NB4 (cell line): Measurements from ENCODE around the gene CNTN5.

Experiments
- DNase-seq: peaks from one replicate; pipeline ENCODE4 v3.0.0; 2010; ENCODE audit warnings: low read depth
- H3K4me3 ChIP-seq: one replicate; pipeline ENCODE4 v1.5.1; 2011; ENCODE audit warnings: mild to moderate bottlenecking, low read depth, low read length, moderate library complexity
- CTCF ChIP-seq: IDR thresholded peaks from one replicate; pipeline ENCODE4 v1.5.1; 2012; ENCODE audit warnings: low read depth, low read length
- MYC ChIP-seq: IDR thresholded peaks from 2 replicates; pipeline ENCODE4 v1.6.1; 2011; ENCODE audit warnings: low read depth, low read length
- POLR2A ChIP-seq: IDR thresholded peaks from 2 replicates; pipeline ENCODE4 v1.6.1; 2011; ENCODE audit warnings: mild to moderate bottlenecking; ENCODE audit not compliant: insufficient read length; ENCODE audit errors: extremely low read depth
- TF ChIP-seq, protein P1 (sequence below): IDR thresholded peaks from 2 replicates; pipeline ENCODE4 v1.6.1; 2011; ENCODE audit warnings: low read depth, low read length

Gene CNTN5

GRCh38 chr11:100297516-100297915, 1276.8 kb downstream of the CNTN5 start:
- H3K4me3 ChIP-seq = no peak overlapping the region
- TF ChIP-seq, protein P1, sequence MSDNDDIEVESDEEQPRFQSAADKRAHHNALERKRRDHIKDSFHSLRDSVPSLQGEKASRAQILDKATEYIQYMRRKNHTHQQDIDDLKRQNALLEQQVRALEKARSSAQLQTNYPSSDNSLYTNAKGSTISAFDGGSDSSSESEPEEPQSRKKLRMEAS = no peak
- TF ChIP-seq MYC = no peak
- no peak for TF ChIP-seq CTCF
- TF ChIP-seq POLR2A = no peak
- DNase-seq = no peak

- no peak overlapping the region for H3K4me3 ChIP-seq
- DNase-seq = no peak
Measured at GRCh38 chr11:100302824-100303223, 1282.1 kb downstream of the CNTN5 start.

GRCh38 chr11:100303897-100304296, 1283.1 kb downstream of the CNTN5 start:
- TF ChIP-seq POLR2A (no peak), CTCF (no peak)
- no peak overlapping the region for H3K4me3 ChIP-seq
- DNase-seq = no peak

More at GRCh38 chr11:100302824-100303223, 1282.1 kb downstream of the CNTN5 start:
- no peak for TF ChIP-seq CTCF

DNA sequence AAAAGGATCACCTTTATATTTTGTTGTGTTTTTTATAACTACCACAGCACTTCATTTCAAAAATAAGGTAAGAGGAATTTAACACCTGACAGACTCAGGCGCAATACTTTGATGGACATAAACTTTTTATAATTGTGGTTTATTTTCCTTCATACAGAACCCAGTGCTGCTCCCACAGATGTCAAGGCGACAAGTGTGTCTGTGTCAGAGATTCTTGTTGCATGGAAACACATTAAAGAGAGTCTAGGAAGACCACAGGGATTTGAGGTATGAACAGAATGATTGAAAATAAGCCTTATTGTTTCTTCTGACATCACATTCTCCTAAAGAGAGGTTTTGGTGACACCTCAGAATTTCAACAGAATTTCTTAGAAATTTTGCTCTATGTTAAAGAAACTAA, 1287.5 kb downstream of the CNTN5 start:
- DNase-seq = no peak
- TF ChIP-seq POLR2A = no peak
- no peak for TF ChIP-seq MYC
- no peak for TF ChIP-seq CTCF
- TF ChIP-seq, protein P1 = no peak
- no peak overlapping the region for H3K4me3 ChIP-seq

GRCh38 chr11:100315946-100316345, 1295.2 kb downstream of the CNTN5 start:
- DNase-seq = no peak
- no peak for TF ChIP-seq POLR2A
- TF ChIP-seq CTCF = no peak
- no peak for TF ChIP-seq MYC
- TF ChIP-seq, protein P1 = no peak
- no peak overlapping the region for H3K4me3 ChIP-seq

DNA sequence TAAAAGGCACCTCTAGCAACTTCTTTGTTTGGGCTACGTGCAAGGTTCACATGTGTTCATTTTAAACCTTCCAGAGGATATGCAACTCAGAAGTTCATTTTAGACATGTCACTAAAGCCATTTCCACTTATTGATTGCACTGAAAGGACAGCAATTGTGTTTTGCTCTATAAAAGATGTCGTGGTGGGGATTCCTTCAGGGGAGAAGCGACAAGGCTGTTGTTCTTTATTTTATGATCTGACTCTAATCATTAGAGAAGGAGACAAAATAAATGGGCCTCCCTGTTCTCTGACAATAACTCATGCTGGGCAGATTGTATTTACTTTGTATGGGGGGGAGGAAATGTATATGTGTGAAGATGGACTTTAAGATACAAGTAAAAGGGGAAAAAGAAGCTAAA, 1296.2 kb downstream of the CNTN5 start:
- H3K4me3 ChIP-seq = no peak overlapping the region
- DNase-seq = no peak
- no peak for TF ChIP-seq MYC
- no peak for TF ChIP-seq POLR2A
- TF ChIP-seq CTCF = no peak
- TF ChIP-seq, protein P1 = no peak
